ENCODE data around the gene MNS1.
A peak's percentile ranks its signal among the peaks of the same experiment; 100 is the strongest.
"Not testable (repeated sequence)": the region's sequence is repeated elsewhere in the genome, so short reads cannot be mapped to it uniquely, and the experiment has no call there.

Gene MNS1

DNA sequence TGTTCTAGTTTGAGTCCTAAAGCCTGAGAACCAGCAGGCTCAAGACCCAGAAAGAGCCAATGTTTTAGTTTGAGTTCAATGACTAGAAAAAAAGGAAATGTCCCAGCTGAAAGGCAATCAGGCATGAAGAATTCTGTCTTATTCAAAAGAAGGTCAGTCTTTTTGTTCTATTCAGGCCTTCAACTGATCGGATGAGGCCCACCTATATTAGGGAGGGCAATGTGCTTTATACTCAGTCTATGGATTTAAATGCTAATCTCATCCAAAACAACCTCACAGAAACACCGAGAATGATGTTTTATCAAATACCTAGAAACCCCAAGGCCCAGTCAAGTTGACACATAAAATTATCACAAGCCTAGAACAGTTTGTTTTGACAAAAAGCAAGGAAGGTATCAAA is 4.0 kb downstream of the MNS1 start:
- in situ Hi-C loops (cut with MboI; ENCODE audit: low pct_unique_long_range_greater_than_20kb, low sequenced_read_pairs), result no loop called here
- DNase-seq, result no peak

- in situ Hi-C loops (cut with MboI; ENCODE audit: low pct_unique_long_range_greater_than_20kb, low sequenced_read_pairs), result no loop called here
- DNase-seq, result peak; percentile 63
These were observed 4.9 kb downstream of the MNS1 start for GRCh38 chr15:56460071-56460470.

GRCh38 chr15:56459096-56459495 is 5.8 kb downstream of the MNS1 start:
- DNase-seq, result no peak
- in situ Hi-C loops (cut with MboI; ENCODE audit: low pct_unique_long_range_greater_than_20kb, low sequenced_read_pairs), result no loop called here

DNA sequence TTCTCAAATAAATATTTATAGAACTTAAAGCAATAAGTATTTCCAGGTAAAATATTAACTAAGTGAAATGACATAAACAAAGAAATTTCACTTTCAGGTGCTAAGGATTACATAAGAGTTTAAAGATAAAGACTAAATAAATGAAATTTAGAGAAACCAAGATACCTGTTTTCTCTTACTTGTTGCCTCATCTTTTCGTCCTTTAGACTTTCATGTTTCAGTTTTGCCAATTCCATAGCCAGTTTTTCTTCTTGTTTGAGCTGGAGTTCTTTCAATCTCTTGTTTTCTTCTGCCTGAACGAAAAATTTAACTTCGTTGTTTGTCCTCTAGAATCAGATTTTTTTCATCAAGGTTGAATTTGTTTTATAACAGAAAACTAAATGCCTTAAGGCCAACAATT is 8.7 kb downstream of the MNS1 start:
- in situ Hi-C loops (cut with MboI; ENCODE audit: low pct_unique_long_range_greater_than_20kb, low sequenced_read_pairs), result no loop called here
- DNase-seq, result no peak

GRCh38 chr15:56454836-56455235 is 10.1 kb downstream of the MNS1 start:
- in situ Hi-C loops (cut with MboI; ENCODE audit: low pct_unique_long_range_greater_than_20kb, low sequenced_read_pairs), result no loop called here
- no peak for DNase-seq

DNA sequence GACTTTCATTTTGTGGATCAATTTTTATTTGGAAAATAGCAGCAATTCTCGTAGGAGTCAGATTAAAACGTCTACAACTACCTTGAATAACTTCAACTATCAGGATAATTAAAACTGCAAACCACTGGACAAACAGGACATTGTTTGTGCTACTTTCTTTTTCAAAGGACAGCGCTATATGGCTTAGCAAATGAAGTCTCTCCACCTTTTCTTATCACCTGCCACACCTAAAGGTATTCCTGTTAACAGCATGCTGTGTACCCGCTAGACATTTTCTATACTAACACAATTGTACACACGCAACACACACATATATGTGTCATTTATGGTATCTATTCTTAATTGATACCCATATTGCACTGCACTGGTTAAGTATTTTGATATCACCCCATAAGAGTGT is 19.2 kb downstream of the MNS1 start:
- DNase-seq, result no peak
- in situ Hi-C loops (cut with MboI; ENCODE audit: low pct_unique_long_range_greater_than_20kb, low sequenced_read_pairs), result no loop called here

DNA sequence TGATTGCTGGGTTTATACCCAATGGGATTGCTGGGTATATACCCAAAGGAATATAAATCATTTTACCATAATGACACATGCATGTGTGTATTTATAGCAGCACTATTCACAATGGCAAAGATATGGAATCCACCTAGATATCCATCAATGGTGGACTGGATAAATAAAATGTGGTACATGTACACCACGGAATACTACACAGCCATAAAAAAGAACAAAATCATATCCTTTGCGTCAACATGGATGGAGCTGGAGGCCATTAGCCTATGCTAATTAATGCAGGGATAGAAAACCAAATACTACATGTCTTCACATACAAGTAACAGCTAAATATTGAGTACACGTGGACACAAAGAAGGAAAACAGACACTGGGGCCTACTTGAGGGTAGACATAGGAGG is 22.6 kb downstream of the MNS1 start:
- DNase-seq, result no peak
- in situ Hi-C loops (cut with MboI; ENCODE audit: low pct_unique_long_range_greater_than_20kb, low sequenced_read_pairs), result no loop called here

DNA sequence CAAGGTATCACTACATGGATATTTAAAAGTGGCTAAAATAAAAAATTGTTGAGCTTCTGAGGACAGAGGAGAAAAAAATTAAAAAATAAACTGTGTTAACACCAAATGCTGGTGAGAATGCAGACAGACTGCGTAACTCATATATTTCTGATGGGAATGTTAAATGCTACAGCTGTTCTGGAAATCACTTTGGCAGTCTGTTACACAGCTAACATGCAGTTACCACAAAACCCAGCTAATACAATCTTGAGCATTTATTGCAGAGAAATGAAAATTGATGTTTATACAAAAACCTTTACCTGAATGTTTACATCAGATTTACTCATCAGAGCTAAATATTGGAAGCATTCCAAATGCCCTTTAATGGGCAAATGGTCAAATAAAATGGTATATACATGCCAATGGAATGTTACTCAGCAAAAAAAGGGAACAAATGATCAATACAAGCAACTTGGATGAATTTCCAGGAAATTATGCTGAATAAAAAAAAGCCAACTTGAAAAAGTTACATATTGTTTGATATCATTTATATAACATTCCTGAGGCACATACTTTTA is 24.6 kb downstream of the MNS1 start:
- in situ Hi-C loops (cut with MboI; ENCODE audit: low pct_unique_long_range_greater_than_20kb, low sequenced_read_pairs), result no loop called here
- DNase-seq, result no peak

- no peak for DNase-seq
- in situ Hi-C loops (cut with MboI; ENCODE audit: low pct_unique_long_range_greater_than_20kb, low sequenced_read_pairs), result no loop called here
These were observed 32.6 kb downstream of the MNS1 start for GRCh38 chr15:56432304-56432703.

DNA sequence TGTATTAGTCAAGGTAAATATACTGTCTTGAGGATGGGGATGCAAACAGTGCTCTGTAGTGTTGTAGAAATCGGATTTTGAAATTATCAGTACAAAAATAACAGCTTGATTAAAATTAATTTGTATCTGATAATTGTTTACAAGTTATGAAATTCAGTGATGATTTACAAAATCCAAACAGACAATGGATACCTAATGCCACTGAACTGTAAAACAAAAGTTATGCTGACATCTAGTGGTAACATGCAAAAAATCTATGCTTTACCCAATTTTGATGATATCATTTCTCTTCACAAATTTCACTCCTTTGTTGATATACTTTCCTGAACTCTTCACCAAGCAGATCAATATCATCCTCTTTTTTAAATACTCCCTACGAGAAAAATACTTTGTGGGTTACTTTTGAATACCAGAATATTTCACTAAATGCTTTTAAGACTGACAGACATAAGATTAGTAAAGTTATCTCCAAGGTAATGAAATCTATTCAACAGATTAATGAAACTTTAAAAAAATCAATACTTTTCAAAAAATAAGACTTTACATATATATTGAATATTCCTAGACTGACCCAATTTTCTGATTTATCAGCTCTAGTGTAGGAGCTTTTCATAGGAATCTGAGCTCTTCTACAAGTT is 36.0 kb downstream of the MNS1 start:
- in situ Hi-C loops (cut with MboI; ENCODE audit: low pct_unique_long_range_greater_than_20kb, low sequenced_read_pairs), result no loop called here
- DNase-seq, result peak; percentile 66

DNA sequence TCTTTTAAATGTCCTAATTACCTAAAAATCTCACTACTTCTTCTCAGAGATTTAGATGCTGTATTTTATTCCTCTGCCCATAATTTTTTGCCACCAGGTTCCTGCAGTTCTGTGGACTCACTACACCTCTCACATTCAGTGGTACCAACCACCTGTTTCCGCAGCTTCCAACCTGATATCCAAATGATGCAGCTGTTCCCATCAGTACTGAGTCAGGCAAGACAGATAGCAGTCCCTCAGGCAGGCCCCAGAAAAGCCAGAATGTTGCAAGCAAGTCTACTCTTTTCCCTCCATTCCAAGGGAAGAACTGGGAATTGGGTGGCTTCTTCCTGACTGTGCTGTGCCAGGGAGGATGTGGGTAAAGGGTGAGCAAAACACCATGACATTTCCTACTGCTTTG is 39.0 kb downstream of the MNS1 start:
- DNase-seq, result no peak
- in situ Hi-C loops (cut with MboI; ENCODE audit: low pct_unique_long_range_greater_than_20kb, low sequenced_read_pairs), result no loop called here

- in situ Hi-C loops (cut with MboI; ENCODE audit: low pct_unique_long_range_greater_than_20kb, low sequenced_read_pairs), result no loop called here
- no peak for DNase-seq
These were observed 39.7 kb downstream of the MNS1 start for GRCh38 chr15:56425276-56425675.

- DNase-seq; in situ Hi-C loops (cut with MboI; ENCODE audit: low pct_unique_long_range_greater_than_20kb, low sequenced_read_pairs): not testable (repeated sequence)
These were observed 51.7 kb downstream of the MNS1 start for GRCh38 chr15:56413114-56413733.

- DNase-seq, result no peak
- in situ Hi-C loops (cut with MboI; ENCODE audit: low pct_unique_long_range_greater_than_20kb, low sequenced_read_pairs), result no loop called here
These were observed 53.7 kb downstream of the MNS1 start for GRCh38 chr15:56411122-56411749.

DNA sequence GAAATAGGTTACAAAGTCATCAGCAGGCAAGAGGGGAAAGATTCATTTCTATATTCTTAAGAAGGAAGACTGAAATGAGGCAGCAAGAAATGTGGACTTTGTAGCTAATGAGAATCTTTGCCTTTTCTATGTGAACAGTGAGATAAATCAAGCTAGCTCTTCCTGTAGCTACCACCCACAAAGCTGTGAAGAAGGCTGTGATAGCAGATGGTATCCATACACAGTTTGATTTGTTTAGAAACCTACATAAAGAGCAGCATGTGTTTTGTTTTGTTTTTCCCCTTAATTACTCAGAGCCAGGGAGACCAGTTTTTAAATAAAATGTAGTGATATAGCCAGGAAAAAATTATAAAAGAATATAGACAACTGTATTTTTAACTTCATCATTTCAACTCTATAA is 54.2 kb downstream of the MNS1 start:
- DNase-seq, result no peak
- in situ Hi-C loops (cut with MboI; ENCODE audit: low pct_unique_long_range_greater_than_20kb, low sequenced_read_pairs), result no loop called here

- DNase-seq; in situ Hi-C loops (cut with MboI; ENCODE audit: low pct_unique_long_range_greater_than_20kb, low sequenced_read_pairs): not testable (repeated sequence)
These were observed 65.7 kb downstream of the MNS1 start for GRCh38 chr15:56399209-56399608.

GRCh38 chr15:56397325-56397724 is 67.6 kb downstream of the MNS1 start:
- DNase-seq; in situ Hi-C loops (cut with MboI; ENCODE audit: low pct_unique_long_range_greater_than_20kb, low sequenced_read_pairs): not testable (repeated sequence)

DNA sequence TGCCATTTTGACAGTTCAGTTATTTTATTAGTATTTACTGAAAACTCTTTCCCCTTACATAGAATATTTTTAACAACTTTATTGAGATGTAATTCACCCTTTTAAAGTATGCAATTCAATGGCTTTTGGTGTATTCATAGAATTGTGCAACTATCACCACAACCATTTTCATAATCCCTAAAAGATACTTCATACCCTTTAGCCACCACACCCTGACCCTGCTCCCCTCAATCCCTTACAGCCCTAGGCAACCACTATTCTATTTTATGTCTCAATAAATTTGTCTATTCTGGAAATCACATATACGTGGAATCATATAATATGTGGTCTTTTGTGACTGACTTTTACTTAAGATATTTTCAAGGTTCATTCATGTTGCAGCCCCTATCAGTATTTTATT is 70.0 kb downstream of the MNS1 start:
- in situ Hi-C loops (cut with MboI; ENCODE audit: low pct_unique_long_range_greater_than_20kb, low sequenced_read_pairs), result no loop called here
- no peak for DNase-seq

- DNase-seq, result no peak
- in situ Hi-C loops (cut with MboI; ENCODE audit: low pct_unique_long_range_greater_than_20kb, low sequenced_read_pairs), result no loop called here
These were observed 71.7 kb downstream of the MNS1 start for GRCh38 chr15:56393277-56393676.

- DNase-seq, result no peak
- in situ Hi-C loops (cut with MboI; ENCODE audit: low pct_unique_long_range_greater_than_20kb, low sequenced_read_pairs), result no loop called here
These were observed 74.1 kb downstream of the MNS1 start for GRCh38 chr15:56390739-56391267.

Measured in KBM-7 (cell line).